Loucy (cell line): ENCODE results near the gene GNB1.

ENCODE experiments used
- H2AFZ ChIP-seq: fragments of 200-600 bp; sonication (generic); 2 replicates; pipeline ENCODE4 v1.6.0; 2016; ENCODE audit warnings: antibody characterized with exemption, mild to moderate bottlenecking, low read length, moderate library complexity
- H3F3A ChIP-seq: fragments of 200-600 bp; 2 replicates; pipeline ENCODE4 v1.6.0; 2016; ENCODE audit warnings: antibody characterized with exemption, low read depth, mild to moderate bottlenecking
- H3K27me3 ChIP-seq: fragments of 200-600 bp; sonication (generic); 2 replicates; pipeline ENCODE4 v1.6.1; 2014; ENCODE audit warnings: low read length, mild to moderate bottlenecking; ENCODE audit not compliant: insufficient read depth, poor library complexity, severe bottlenecking
- H3K36me3 ChIP-seq: fragments of 200-600 bp; sonication (generic); 2 replicates; pipeline ENCODE4 v1.6.1; 2016; ENCODE audit warnings: low read length; ENCODE audit not compliant: insufficient read depth
- H3K4me1 ChIP-seq: fragments of 200-600 bp; sonication (generic); 2 replicates; pipeline ENCODE4 v1.5.1; 2014; ENCODE audit warnings: low read length, mild to moderate bottlenecking; ENCODE audit not compliant: insufficient read depth, poor library complexity, severe bottlenecking
- H3K4me2 ChIP-seq: fragments of 200-600 bp; sonication (generic); 2 replicates; pipeline ENCODE4 v1.6.0; 2014; ENCODE audit warnings: antibody characterized with exemption, low read length, low read depth, mild to moderate bottlenecking; ENCODE audit not compliant: poor library complexity, severe bottlenecking
- H3K4me3 ChIP-seq: fragments of 200-600 bp; sonication (generic); 2 replicates; pipeline ENCODE4 v1.5.1; 2014; ENCODE audit warnings: low read length, mild to moderate bottlenecking, mixed read lengths; ENCODE audit not compliant: poor library complexity, severe bottlenecking
- H3K79me2 ChIP-seq: fragments of 200-600 bp; sonication (generic); 2 replicates; pipeline ENCODE4 v1.6.1; 2014; ENCODE audit warnings: low read length; ENCODE audit not compliant: insufficient read depth
- H3K9ac ChIP-seq: fragments of 200-600 bp; sonication (generic); 2 replicates; pipeline ENCODE4 v1.6.0; 2014; ENCODE audit warnings: mild to moderate bottlenecking, low read depth, low read length, moderate library complexity; ENCODE audit not compliant: poor library complexity, severe bottlenecking
- H3K9me2 ChIP-seq: fragments of 200-600 bp; sonication (generic); replicated peaks from 2 replicates; pipeline ENCODE4 v1.6.1; 2016; ENCODE audit warnings: low read depth, low read length, mixed read lengths
- H3K9me3 ChIP-seq: fragments of 200-600 bp; sonication (generic); 2 replicates; pipeline ENCODE4 v1.6.1; 2014; ENCODE audit warnings: mild to moderate bottlenecking, antibody characterized with exemption, low read length, low read depth; ENCODE audit not compliant: insufficient read depth
- H4K20me1 ChIP-seq: fragments of 200-600 bp; sonication (generic); 2 replicates; pipeline ENCODE4 v1.6.0; 2014; ENCODE audit warnings: antibody characterized with exemption, low read length, mild to moderate bottlenecking; ENCODE audit not compliant: insufficient read depth, poor library complexity, severe bottlenecking
- EZH2phosphoT487 ChIP-seq: fragments of 200-600 bp; IDR thresholded peaks from 2 replicates; pipeline ENCODE4 v1.6.1; 2018; ENCODE audit warnings: antibody characterized with exemption, mild to moderate bottlenecking, moderate library complexity, borderline replicate concordance
- TF ChIP-seq, protein P1 (sequence below): fragments of 200-600 bp; sonication (generic); conservative IDR thresholded peaks from 2 replicates; pipeline ENCODE4 v1.5.1; 2014; ENCODE audit warnings: mild to moderate bottlenecking, antibody characterized with exemption, low read length

Gene GNB1

DNA sequence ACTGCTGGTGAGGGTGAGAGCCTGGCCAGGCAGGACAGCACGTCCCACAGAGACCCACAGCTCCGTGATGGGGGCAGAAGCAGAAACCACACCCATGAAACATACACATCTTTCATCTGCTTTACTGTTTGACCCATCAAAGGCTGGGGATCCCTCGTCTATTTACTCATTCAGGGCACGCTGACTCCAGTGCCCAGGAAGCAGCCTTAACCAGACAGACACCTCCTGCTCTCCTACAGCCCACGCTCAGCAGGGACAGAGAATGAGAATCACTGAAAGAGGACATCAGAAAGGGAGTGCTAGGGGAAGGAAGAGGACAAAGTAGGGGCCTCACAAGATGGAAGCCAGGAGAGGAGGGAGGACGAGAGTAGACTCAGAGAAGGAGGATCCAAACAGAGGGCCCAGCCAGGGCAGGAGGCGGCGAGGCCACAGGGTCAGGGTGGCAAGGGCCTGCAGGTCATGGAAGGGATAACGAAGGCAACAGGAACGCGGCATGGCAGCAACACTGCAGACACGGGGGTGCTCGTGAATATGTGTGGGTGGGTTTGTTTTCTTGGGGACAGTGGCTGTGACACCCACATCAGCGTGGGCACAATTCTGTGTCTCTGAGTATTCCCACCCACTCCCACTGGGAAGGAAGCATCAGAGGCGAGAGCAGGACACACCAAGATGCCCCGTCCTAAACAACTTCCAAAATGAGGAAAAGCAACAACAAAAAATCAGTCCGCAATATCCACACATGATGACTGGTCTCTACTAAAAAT is 97.2 kb downstream of the GNB1 start:
- Histone ChIP-seq H3K4me3 (no peak overlapping the region), H3F3A (no peaks in the 10 kb centered on the region), H2AFZ (no peak overlapping the region), H3K27me3 (no peaks in the 10 kb centered on the region), H3K79me2 (peaks cover 23% of the 10 kb centered on the region; the same call in 1 of the 2 replicates), H3K9ac (no peak overlapping the region), H3K36me3 (peaks cover 96% of the 10 kb centered on the region; the same call in 1 of the 2 replicates), H3K4me1 (no peaks in the 10 kb centered on the region), H3K4me2 (no peak overlapping the region), H3K9me3 (no peaks in the 10 kb centered on the region), H4K20me1 (peaks cover 20% of the 10 kb centered on the region), H3K9me2 (no peaks in the 10 kb centered on the region)
- TF ChIP-seq EZH2phosphoT487: no peak
- TF ChIP-seq, protein P1, sequence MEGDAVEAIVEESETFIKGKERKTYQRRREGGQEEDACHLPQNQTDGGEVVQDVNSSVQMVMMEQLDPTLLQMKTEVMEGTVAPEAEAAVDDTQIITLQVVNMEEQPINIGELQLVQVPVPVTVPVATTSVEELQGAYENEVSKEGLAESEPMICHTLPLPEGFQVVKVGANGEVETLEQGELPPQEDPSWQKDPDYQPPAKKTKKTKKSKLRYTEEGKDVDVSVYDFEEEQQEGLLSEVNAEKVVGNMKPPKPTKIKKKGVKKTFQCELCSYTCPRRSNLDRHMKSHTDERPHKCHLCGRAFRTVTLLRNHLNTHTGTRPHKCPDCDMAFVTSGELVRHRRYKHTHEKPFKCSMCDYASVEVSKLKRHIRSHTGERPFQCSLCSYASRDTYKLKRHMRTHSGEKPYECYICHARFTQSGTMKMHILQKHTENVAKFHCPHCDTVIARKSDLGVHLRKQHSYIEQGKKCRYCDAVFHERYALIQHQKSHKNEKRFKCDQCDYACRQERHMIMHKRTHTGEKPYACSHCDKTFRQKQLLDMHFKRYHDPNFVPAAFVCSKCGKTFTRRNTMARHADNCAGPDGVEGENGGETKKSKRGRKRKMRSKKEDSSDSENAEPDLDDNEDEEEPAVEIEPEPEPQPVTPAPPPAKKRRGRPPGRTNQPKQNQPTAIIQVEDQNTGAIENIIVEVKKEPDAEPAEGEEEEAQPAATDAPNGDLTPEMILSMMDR: no peak

DNA sequence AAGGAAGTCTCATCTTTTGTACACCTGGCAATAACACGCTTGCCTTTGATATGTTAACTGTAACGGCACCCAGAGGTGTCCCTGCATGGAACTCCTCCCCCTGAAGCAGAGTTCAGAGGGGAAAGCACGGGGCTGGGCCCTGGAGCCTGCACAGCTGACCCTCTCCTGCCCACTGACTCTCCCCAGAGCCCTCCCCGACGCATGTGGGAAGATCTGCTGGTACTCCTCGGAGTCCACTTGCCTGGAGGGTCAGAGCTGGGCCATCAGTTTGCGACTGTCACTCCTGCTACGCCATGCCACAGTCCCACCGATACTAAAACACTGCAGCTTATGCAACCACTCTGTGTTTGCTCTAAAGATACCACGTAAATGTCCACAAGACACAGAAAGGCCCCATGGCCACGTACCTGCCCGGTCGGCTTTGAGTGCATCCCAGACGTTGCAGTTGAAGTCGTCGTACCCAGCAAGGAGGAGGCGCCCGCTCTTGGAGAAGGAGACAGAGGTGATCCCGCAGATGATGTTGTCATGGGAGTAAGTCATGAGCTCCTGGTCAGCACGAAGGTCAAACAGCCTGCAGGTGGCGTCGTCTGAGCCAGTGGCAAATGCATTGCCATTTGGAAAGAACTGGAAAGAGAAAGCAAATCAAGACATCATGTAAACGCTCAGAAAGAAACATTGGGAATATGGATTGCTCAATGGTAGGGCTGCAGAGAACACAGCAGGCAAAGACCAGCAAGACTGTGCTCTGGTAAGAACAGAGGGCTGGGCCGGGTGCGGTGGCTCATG is 102.0 kb downstream of the GNB1 start:
- H3K9me3 ChIP-seq: no peaks in the 10 kb centered on the region
- no peak overlapping the region for H3K4me3 ChIP-seq
- H3K4me1 ChIP-seq: no peaks in the 10 kb centered on the region
- no peaks in the 10 kb centered on the region for H3K27me3 ChIP-seq
- no peak overlapping the region for H3K4me2 ChIP-seq
- H3K9ac ChIP-seq: no peak overlapping the region
- H3K36me3 ChIP-seq: peaks cover 90% of the 10 kb centered on the region
- H2AFZ ChIP-seq: no peak overlapping the region
- no peaks in the 10 kb centered on the region for H3K9me2 ChIP-seq
- peaks cover 3% of the 10 kb centered on the region for H4K20me1 ChIP-seq
- no peak for TF ChIP-seq EZH2phosphoT487
- TF ChIP-seq, protein P1: peak; percentile 65
- H3K79me2 ChIP-seq: no peaks in the 10 kb centered on the region
- H3F3A ChIP-seq: no peaks in the 10 kb centered on the region

DNA sequence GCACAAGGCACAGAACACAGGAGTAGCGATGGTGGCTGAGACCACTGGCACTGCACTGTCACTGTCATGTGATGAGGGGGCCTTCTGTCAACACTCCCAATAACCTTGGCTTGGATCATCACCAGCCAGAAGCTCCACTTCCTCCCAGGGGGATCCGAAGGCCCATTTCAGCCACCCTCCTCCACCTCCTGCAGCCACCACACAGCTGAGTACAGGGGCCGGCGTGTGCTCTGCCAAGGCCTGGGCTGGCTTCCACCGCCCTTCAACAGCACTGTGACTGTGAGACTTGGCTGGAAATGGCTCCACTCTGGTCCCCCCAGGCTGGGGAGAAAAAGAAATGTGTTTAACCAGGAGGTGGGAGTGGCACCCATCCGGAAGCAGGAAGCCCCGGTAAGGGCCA is 102.8 kb downstream of the GNB1 start:
- peaks cover 83% of the 10 kb centered on the region for H3K36me3 ChIP-seq
- H4K20me1 ChIP-seq: peaks cover 3% of the 10 kb centered on the region
- TF ChIP-seq, protein P1: no peak
- no peak for TF ChIP-seq EZH2phosphoT487
- no peaks in the 10 kb centered on the region for H3K4me1 ChIP-seq
- H3K9me2 ChIP-seq: no peaks in the 10 kb centered on the region
- H2AFZ ChIP-seq: no peak overlapping the region
- no peaks in the 10 kb centered on the region for H3K9me3 ChIP-seq
- H3F3A ChIP-seq: no peaks in the 10 kb centered on the region
- no peak overlapping the region for H3K4me2 ChIP-seq
- H3K9ac ChIP-seq: no peak overlapping the region
- H3K4me3 ChIP-seq: no peak overlapping the region
- H3K27me3 ChIP-seq: no peaks in the 10 kb centered on the region
- H3K79me2 ChIP-seq: no peaks in the 10 kb centered on the region
